Endothelial cell of umbilical vein (primary cell): ENCODE measurements around the gene APOO. TPM values are rescaled to one million over a fixed set of nuclear protein-coding genes. Genes with fewer than 3 reads are reported as not detected.

Experiments
- BruUV-seq: library from RNA; stranded (reverse); fragments of 400-500 nt; replicated peaks from 2 replicates; lab custom pipeline; 2021; lab: Mats Ljungman, UMichigan
- CTCF ChIA-PET: fragments of 300-600, 350-600 bp; sonication (Branson Sonifier 250); formaldehyde crosslinking; loops from one replicate; lab custom pipeline; 2021; ENCODE audit warnings: antibody characterized with exemption, inconsistent platforms; lab: Charles Lee
- POLR2A ChIA-PET: fragments of 300-600, 350-600 bp; sonication (Branson Sonifier 250); formaldehyde crosslinking; loops from one replicate; lab custom pipeline; 2021; ENCODE audit warnings: antibody characterized with exemption, inconsistent platforms; lab: Charles Lee
- DNase-seq: peaks from one replicate; pipeline ENCODE4 v3.0.0-alpha.2; 2011; ENCODE audit warnings: low read depth, low spot score
- FAIRE-seq: peaks from 2 replicates; lab custom pipeline; 2011; peaks lifted over from hg19 to GRCh38; lab: Jason Lieb, UNC
- H2AFZ ChIP-seq: 2 replicates; pipeline ENCODE4 v1.6.0; 2012; ENCODE audit warnings: low read depth, low read length, control low read depth, inconsistent platforms
- H3K27ac ChIP-seq: 2 replicates; pipeline ENCODE4 v1.5.1; 2011; ENCODE audit warnings: low read depth, mild to moderate bottlenecking, control low read depth, low read length, moderate library complexity; ENCODE audit not compliant: insufficient read depth
- H3K27me3 ChIP-seq, 2 experiments: 2 replicates each; pipeline versions ENCODE4 v1.6.0 to v1.6.1; 2011; ENCODE audit warnings: low read length in 2 of 2, mixed read lengths in 1 of 2; ENCODE audit not compliant: control insufficient read depth in 2 of 2, insufficient read depth in 2 of 2
- H3K36me3 ChIP-seq, 2 experiments: 2 replicates in 1 of 2; 3 replicates in 1 of 2; pipeline ENCODE4 v1.5.1; 2011; ENCODE audit warnings: low read length in 2 of 2, mild to moderate bottlenecking in 1 of 2, moderate library complexity in 1 of 2; ENCODE audit not compliant: control insufficient read depth in 2 of 2, insufficient read depth in 2 of 2; ENCODE audit errors: extremely low read depth in 1 of 2
- H3K4me1 ChIP-seq: 3 replicates; pipeline ENCODE4 v1.5.1; 2011; ENCODE audit warnings: mild to moderate bottlenecking, low read length; ENCODE audit not compliant: control insufficient read depth, insufficient read depth; ENCODE audit errors: extremely low read depth
- H3K4me2 ChIP-seq: 2 replicates; pipeline ENCODE4 v1.6.1; 2011; ENCODE audit warnings: low read length, control low read depth, mixed read lengths; ENCODE audit not compliant: insufficient read depth
- H3K4me3 ChIP-seq, 3 experiments: fragments of 200-600 bp in 1 of 3; sonication (generic), shearing (Covaris generic) in 1 of 3; replicated peaks in 1 of 3; 2 replicates each; pipeline ENCODE4 v1.5.1; 2011 to 2016; ENCODE audit warnings: control low read depth in 3 of 3, low read length in 3 of 3, mild to moderate bottlenecking in 2 of 3, inconsistent platforms in 1 of 3, low read depth in 1 of 3, moderate library complexity in 1 of 3; ENCODE audit not compliant: insufficient read depth in 1 of 3
- H3K79me2 ChIP-seq: 2 replicates; pipeline ENCODE4 v1.6.0; 2012; ENCODE audit warnings: low read length, inconsistent platforms; ENCODE audit not compliant: control insufficient read depth, insufficient read depth
- H3K9ac ChIP-seq: replicated peaks from 2 replicates; pipeline ENCODE3; 2011; ENCODE audit warnings: low read length, control low read depth; ENCODE audit not compliant: insufficient read depth; ENCODE audit errors: extremely low read depth
- H3K9me1 ChIP-seq: replicated peaks from 3 replicates; pipeline ENCODE4 v1.6.0; 2011; ENCODE audit warnings: mild to moderate bottlenecking, low read length; ENCODE audit not compliant: control insufficient read depth, insufficient read depth; ENCODE audit errors: extremely low read depth
- H3K9me3 ChIP-seq: replicated peaks from 2 replicates; pipeline ENCODE4 v1.5.1; 2012; ENCODE audit warnings: low read length, inconsistent platforms; ENCODE audit not compliant: control insufficient read depth, insufficient read depth
- H4K20me1 ChIP-seq: replicated peaks from 2 replicates; pipeline ENCODE3; 2011; ENCODE audit warnings: mild to moderate bottlenecking, low read length; ENCODE audit not compliant: control insufficient read depth, insufficient read depth; ENCODE audit errors: extremely low read depth
- CTCF ChIP-seq, 2 donors: IDR thresholded peaks; 1 replicate in 1 of 2; 2 replicates in 1 of 2; pipeline ENCODE4 v1.5.1; 2011; ENCODE audit warnings: low read length in 2 of 2, mild to moderate bottlenecking in 2 of 2, moderate library complexity in 2 of 2, control low read depth in 1 of 2, inconsistent platforms in 1 of 2, low read depth in 1 of 2; ENCODE audit not compliant: insufficient read depth in 1 of 2; ENCODE audit errors: extremely low read depth in 1 of 2
- EZH2 ChIP-seq: IDR thresholded peaks from 2 replicates; pipeline ENCODE4 v1.6.1; 2012; ENCODE audit warnings: borderline replicate concordance, low read depth, mild to moderate bottlenecking, moderate library complexity, low read length, inconsistent platforms; ENCODE audit not compliant: severe bottlenecking
- FOS ChIP-seq: IDR thresholded peaks from 2 replicates; pipeline ENCODE4 v1.6.1; 2011; ENCODE audit warnings: mild to moderate bottlenecking, low read length, moderate library complexity, borderline replicate concordance; ENCODE audit not compliant: insufficient read depth
- GATA2 ChIP-seq: IDR thresholded peaks from 2 replicates; pipeline ENCODE4 v1.7.0; 2011; ENCODE audit warnings: low read depth, mild to moderate bottlenecking, moderate library complexity, mixed read lengths, low read length; ENCODE audit not compliant: insufficient read length, insufficient read depth
- JUN ChIP-seq: IDR thresholded peaks from 2 replicates; pipeline ENCODE4 v1.6.1; 2011; ENCODE audit warnings: borderline replicate concordance, low read depth; ENCODE audit not compliant: insufficient read length, insufficient read depth
- MAX ChIP-seq: IDR thresholded peaks from 2 replicates; pipeline ENCODE4 v1.6.1; 2011; ENCODE audit not compliant: insufficient read depth, insufficient read length
- MYC ChIP-seq: IDR thresholded peaks from one replicate; pipeline ENCODE4 v1.6.1; 2011; ENCODE audit warnings: mild to moderate bottlenecking, low read depth, low read length
- POLR2A ChIP-seq: IDR thresholded peaks from 2 replicates; pipeline ENCODE4 v1.6.1; 2012; ENCODE audit warnings: low read depth, mild to moderate bottlenecking, control low read depth, low read length
- POLR2AphosphoS5 ChIP-seq: IDR thresholded peaks from 2 replicates; pipeline ENCODE4 v1.6.1; 2012; ENCODE audit warnings: low read depth, mild to moderate bottlenecking, control low read depth, low read length, moderate library complexity; ENCODE audit not compliant: insufficient read depth
- dilution Hi-C: fragments of 300-500 bp; cut with MboI; formaldehyde crosslinking; loops from one replicate; pipeline ENCODE4 v1.15.0; 2019; ENCODE audit warnings: low sequenced_read_pairs; ENCODE audit not compliant: extremely low pct_ligation_motif_present
- intact Hi-C: fragments of 100-400 bp; cut with micrococcal nuclease; formaldehyde crosslinking; loops from one replicate; pipeline ENCODE4 v1.10.0; 2022
- polyA plus RNA-seq, 4 experiments: library from polyadenylated mRNA; depleted of rRNA in 3 of 4; stranded (reverse) in 3 of 4; unstranded in 1 of 4; fragments of >200 nt; gene quantifications; 2 replicates each; pipeline versions ENCODE4 v1.2.1 to v1.2.3, GENCODE V29; 2011 to 2012; ENCODE audit warnings: missing spikeins in 1 of 4
- total RNA-seq: library from RNA; stranded (reverse); gene quantifications from 2 replicates; pipeline ENCODE4 v1.2.3, GENCODE V29; 2021

Gene APOO
- total and polyA plus RNA-seq, 2 donors (not counting 3 experiments of a cell fraction or from before 2014, with no cell fraction given) = 9.8 to 24.3 TPM

GRCh38 chrX:23857363-23857762 lies 50.4 kb downstream of the APOO start:
- ChIA-PET CTCF (interaction anchor here (0.6 kb wide), 2 partner anchors 54 to 58 kb away, joined by 3 to 4 read pairs; no protein-coding TSS in a partner anchor), POLR2A (no interaction called here)
- no peaks in the 10 kb centered on the region for H4K20me1 ChIP-seq
- no peak overlapping the region for H3K27ac ChIP-seq
- no peaks in the 10 kb centered on the region for H3K4me1 ChIP-seq
- dilution Hi-C loops (no loop called here), intact Hi-C loops (no loop called here)
- H3K4me2 ChIP-seq = no peak overlapping the region
- TF ChIP-seq POLR2AphosphoS5 (no peak), JUN (no peak), FOS (no peak), MYC (no peak), CTCF (IDR thresholded peaks at IDR 0.05; ENCODE audit: extremely low read depth in 1 of 2, insufficient read depth in 1 of 2, low read depth in 1 of 2, low read length in 2 of 2) (no peak), POLR2A (no peak), GATA2 (no peak), MAX (no peak), EZH2 (no peak)
- H3K9me1 ChIP-seq = no peaks in the 10 kb centered on the region
- FAIRE-seq (peak; percentile 15), DNase-seq (no peak)
- H3K79me2 ChIP-seq = no peaks in the 10 kb centered on the region
- no peak overlapping the region for H2AFZ ChIP-seq
- no peaks in the 10 kb centered on the region for H3K27me3 ChIP-seq
- no peak overlapping the region for H3K9ac ChIP-seq
- H3K4me3 ChIP-seq = no peak overlapping the region
- BruUV-seq = no TSS peak
- no peaks in the 10 kb centered on the region for H3K36me3 ChIP-seq
- no peaks in the 10 kb centered on the region for H3K9me3 ChIP-seq
